Measurements from ENCODE around the gene MYOCOS.
"Not testable (repeated sequence)": the region's sequence is repeated elsewhere in the genome, so short reads cannot be mapped to it uniquely, and the experiment has no call there.

The MYOCOS gene

DNA sequence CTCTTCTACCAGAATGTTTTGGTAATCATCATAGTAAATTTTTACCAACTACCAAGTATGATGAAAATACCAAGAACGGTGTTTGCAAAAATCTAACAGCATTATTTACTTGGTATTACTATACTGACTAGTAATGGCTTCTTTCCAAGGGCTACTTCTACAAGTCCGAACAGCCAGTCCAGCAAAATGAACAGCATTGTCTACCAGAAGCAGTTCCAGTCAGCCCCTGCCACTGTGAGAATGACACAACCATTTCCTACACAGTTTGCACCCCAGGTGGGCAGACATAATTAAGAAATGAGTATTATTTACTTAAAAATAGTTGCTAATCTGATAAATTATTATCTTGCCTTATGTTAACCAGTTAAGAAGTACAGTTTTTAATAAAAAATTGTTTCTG, 33.8 kb upstream of the MYOCOS start:
- TF ChIP-seq, protein P1, sequence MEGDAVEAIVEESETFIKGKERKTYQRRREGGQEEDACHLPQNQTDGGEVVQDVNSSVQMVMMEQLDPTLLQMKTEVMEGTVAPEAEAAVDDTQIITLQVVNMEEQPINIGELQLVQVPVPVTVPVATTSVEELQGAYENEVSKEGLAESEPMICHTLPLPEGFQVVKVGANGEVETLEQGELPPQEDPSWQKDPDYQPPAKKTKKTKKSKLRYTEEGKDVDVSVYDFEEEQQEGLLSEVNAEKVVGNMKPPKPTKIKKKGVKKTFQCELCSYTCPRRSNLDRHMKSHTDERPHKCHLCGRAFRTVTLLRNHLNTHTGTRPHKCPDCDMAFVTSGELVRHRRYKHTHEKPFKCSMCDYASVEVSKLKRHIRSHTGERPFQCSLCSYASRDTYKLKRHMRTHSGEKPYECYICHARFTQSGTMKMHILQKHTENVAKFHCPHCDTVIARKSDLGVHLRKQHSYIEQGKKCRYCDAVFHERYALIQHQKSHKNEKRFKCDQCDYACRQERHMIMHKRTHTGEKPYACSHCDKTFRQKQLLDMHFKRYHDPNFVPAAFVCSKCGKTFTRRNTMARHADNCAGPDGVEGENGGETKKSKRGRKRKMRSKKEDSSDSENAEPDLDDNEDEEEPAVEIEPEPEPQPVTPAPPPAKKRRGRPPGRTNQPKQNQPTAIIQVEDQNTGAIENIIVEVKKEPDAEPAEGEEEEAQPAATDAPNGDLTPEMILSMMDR (IDR thresholded peaks at IDR 0.05; ENCODE audit: low read depth, low read length) = no peak
- H3K4me3 ChIP-seq (ENCODE audit: low read depth, low read length) = no peak overlapping the region

- H3K4me3 ChIP-seq (ENCODE audit: low read depth, low read length) = no peak overlapping the region
Observed at GRCh38 chr1:171590022-171590421, 32.0 kb upstream of the MYOCOS start.

DNA sequence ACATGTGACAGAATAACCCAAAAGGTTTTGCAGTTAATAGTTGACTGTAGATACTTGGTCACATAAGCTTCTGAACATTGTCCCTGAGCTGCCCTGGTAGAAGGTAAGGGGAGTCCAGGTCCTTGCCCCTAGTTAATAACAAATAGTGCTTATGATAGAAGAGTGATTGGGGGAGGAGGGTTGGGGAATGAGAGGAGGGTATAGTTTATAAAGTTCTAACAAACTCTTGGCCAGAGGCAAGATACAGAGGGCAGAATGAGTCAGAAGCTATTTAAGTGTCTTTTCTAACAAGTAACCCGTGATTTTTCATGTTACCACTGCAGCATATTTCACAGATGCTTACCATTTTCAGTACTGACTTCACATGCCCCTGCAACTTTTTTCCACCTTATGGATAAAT, 26.7 kb upstream of the MYOCOS start:
- no peak overlapping the region for H3K4me3 ChIP-seq (ENCODE audit: low read depth, low read length)
- TF ChIP-seq, protein P1 (IDR thresholded peaks at IDR 0.05; ENCODE audit: low read depth, low read length) = no peak

More at GRCh38 chr1:171590022-171590421, 32.0 kb upstream of the MYOCOS start:
- TF ChIP-seq, protein P1 (IDR thresholded peaks at IDR 0.05; ENCODE audit: low read depth, low read length) = no peak

DNA sequence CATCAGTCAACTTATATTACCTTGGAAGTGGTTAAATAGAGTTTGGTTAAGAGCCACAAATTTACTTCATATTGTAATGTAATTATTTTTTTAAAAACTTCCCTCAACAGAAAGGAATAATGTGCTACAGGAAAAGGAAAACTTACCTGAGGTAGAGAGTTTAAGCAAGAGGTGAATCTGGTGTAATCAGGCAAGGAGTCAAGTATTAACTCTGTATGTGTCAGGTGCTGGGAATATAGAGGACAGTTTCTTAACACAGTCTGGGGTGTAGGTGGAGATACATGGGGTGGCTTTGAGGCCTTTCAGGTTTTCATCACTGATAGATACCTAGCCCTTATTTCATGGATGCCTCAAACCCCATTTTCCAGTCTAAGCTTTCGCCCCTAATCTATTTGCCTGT, 25.9 kb upstream of the MYOCOS start:
- TF ChIP-seq, protein P1 (IDR thresholded peaks at IDR 0.05; ENCODE audit: low read depth, low read length) = no peak
- no peak overlapping the region for H3K4me3 ChIP-seq (ENCODE audit: low read depth, low read length)

DNA sequence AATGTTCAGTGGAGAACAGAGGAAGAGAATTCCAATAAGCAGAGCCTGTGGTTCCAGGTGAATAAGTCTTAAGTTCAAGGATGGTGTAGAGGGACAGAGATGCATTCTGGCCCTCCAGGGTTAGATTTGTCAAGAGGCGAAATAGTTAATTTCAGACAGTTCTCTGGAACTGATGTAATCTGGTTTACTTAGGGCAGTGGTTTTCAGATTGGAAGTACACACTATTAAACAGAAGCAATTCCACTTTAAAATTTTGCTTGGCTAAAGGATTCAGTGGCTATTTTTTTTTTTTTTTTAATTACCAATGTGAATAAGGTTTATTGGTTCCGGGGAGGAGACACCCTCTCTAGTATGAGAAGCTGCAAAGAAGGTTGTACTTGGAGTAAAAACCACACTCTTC, 25.3 kb upstream of the MYOCOS start:
- TF ChIP-seq, protein P1 (IDR thresholded peaks at IDR 0.05; ENCODE audit: low read depth, low read length) = no peak
- H3K4me3 ChIP-seq (ENCODE audit: low read depth, low read length) = no peak overlapping the region

GRCh38 chr1:171597203-171597602, 24.8 kb upstream of the MYOCOS start:
- TF ChIP-seq, protein P1 (IDR thresholded peaks at IDR 0.05; ENCODE audit: low read depth, low read length) = no peak
- H3K4me3 ChIP-seq (ENCODE audit: low read depth, low read length) = no peak overlapping the region

DNA sequence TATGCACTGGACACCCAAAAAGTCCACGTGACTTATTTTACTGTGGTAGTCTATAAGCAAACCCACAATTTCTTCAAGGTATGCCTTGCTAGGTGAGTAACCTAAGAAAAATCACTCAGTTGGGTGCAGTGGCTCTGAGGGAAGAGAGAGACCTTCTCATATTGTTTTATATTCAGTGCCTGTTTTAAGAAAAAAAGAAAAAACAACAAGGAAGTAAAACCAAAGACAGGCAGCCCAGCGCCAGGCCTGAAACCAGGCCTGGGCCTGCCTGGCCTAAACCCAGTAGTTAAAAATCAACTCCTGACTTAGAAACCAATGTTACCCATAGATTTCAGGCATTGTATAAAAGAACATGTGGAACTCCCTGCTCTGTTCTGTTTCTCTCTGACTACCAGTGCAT, 21.7 kb upstream of the MYOCOS start:
- not testable (repeated sequence) for H3K4me3 ChIP-seq (ENCODE audit: low read depth, low read length)

- TF ChIP-seq, protein P1 (IDR thresholded peaks at IDR 0.05; ENCODE audit: low read depth, low read length) = no peak
- no peak overlapping the region for H3K4me3 ChIP-seq (ENCODE audit: low read depth, low read length)
Observed at GRCh38 chr1:171600862-171601261, 21.2 kb upstream of the MYOCOS start.

GRCh38 chr1:171603042-171603441, 19.0 kb upstream of the MYOCOS start:
- H3K4me3 ChIP-seq (ENCODE audit: low read depth, low read length) = not testable (repeated sequence)
